BE2C (cell line): ENCODE measurements around the gene ADRA1B.

Source experiments
- DNase-seq: peaks from one replicate; pipeline ENCODE4 v3.0.0-alpha.2; 2020
- H3K27me3 ChIP-seq: fragments of 250-450 bp; sonication (Bioruptor Pico); 2 replicates; pipeline ENCODE4 v1.5.1; 2020; ENCODE audit warnings: mild to moderate bottlenecking
- H3K36me3 ChIP-seq: fragments of 250-450 bp; sonication (Bioruptor Pico); 2 replicates; pipeline ENCODE4 v1.5.1; 2020; ENCODE audit warnings: mild to moderate bottlenecking
- H3K4me1 ChIP-seq: fragments of 250-450 bp; sonication (Bioruptor Pico); 2 replicates; pipeline ENCODE4 v1.5.1; 2020
- H3K4me3 ChIP-seq: 2 replicates; pipeline ENCODE4 v1.5.1; 2011; ENCODE audit warnings: low read depth, low read length
- H3K9me3 ChIP-seq: fragments of 250-450 bp; sonication (Bioruptor Pico); 2 replicates; pipeline ENCODE4 v1.5.1; 2020
- TF ChIP-seq, protein P1 (sequence below): IDR thresholded peaks from 2 replicates; pipeline ENCODE4 v1.5.1; 2012; ENCODE audit warnings: mild to moderate bottlenecking, low read depth, low read length

Gene ADRA1B

DNA sequence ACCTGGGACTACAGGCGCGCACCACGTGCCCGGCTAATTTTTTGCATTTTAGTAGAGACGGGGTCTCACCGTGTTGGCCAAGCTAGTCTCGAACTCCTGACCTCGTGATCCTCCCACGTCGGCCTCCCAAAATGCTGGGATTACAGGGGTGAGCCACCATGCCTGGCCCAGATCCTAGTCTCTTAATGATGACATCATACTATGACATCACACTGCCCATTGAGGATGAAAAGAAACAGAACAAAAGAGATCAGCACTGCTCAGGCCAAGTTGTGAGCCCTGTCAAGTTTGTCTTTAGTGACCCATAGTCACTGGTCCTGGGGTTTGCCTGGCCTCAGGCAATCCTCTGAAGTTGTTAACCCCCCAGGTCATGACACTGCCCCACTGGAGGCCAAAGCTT, 21.3 kb downstream of the ADRA1B start:
- TF ChIP-seq, protein P1, sequence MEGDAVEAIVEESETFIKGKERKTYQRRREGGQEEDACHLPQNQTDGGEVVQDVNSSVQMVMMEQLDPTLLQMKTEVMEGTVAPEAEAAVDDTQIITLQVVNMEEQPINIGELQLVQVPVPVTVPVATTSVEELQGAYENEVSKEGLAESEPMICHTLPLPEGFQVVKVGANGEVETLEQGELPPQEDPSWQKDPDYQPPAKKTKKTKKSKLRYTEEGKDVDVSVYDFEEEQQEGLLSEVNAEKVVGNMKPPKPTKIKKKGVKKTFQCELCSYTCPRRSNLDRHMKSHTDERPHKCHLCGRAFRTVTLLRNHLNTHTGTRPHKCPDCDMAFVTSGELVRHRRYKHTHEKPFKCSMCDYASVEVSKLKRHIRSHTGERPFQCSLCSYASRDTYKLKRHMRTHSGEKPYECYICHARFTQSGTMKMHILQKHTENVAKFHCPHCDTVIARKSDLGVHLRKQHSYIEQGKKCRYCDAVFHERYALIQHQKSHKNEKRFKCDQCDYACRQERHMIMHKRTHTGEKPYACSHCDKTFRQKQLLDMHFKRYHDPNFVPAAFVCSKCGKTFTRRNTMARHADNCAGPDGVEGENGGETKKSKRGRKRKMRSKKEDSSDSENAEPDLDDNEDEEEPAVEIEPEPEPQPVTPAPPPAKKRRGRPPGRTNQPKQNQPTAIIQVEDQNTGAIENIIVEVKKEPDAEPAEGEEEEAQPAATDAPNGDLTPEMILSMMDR = no peak
- H3K27me3 ChIP-seq = peaks cover 40% of the 10 kb centered on the region
- no peak overlapping the region for H3K4me3 ChIP-seq
- no peaks in the 10 kb centered on the region for H3K4me1 ChIP-seq
- no peak for DNase-seq
- H3K9me3 ChIP-seq = no peaks in the 10 kb centered on the region; the same call in 1 of the 2 replicates
- no peaks in the 10 kb centered on the region for H3K36me3 ChIP-seq

- TF ChIP-seq, protein P1 = no peak
- H3K4me1 ChIP-seq = no peaks in the 10 kb centered on the region
These were observed 27.0 kb downstream of the ADRA1B start for GRCh38 chr5:159943326-159943725.

DNA sequence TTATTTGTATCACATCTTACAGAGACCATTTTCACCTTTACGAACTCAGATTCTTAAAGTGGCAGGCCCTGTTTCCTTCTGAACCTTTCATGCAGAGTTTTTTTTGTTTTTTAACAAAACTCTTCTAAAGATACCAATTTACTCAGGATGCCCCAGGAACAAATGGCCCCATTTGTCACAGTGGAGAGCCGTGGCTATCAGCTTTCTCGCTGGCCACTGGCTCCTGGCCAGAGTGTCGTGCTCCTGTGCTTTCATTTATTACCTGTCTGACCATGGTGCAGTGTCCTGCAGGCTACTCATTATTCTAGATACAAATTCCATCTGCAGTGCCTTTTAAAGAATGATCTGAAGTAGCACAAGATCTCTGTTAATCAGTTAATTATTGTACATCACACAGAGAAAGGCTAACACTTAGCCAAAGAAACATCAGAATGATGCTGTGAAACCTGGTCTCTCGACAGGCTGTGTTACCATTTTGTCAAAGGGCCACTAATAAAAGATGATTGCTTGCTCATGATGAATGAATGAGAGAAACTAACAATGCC, 27.8 kb downstream of the ADRA1B start:
- Histone ChIP-seq H3K9me3 (no peaks in the 10 kb centered on the region), H3K4me1 (no peaks in the 10 kb centered on the region), H3K4me3 (no peak overlapping the region), H3K36me3 (no peaks in the 10 kb centered on the region), H3K27me3 (peaks cover 42% of the 10 kb centered on the region)
- TF ChIP-seq, protein P1 = no peak
- DNase-seq = no peak

More at GRCh38 chr5:159943326-159943725, 27.0 kb downstream of the ADRA1B start:
- no peaks in the 10 kb centered on the region for H3K36me3 ChIP-seq
- no peak overlapping the region for H3K4me3 ChIP-seq
- H3K27me3 ChIP-seq = peaks cover 39% of the 10 kb centered on the region
- DNase-seq = no peak
- no peaks in the 10 kb centered on the region; the same call in 1 of the 2 replicates for H3K9me3 ChIP-seq

- TF ChIP-seq, protein P1 = no peak
- no peaks in the 10 kb centered on the region for H3K36me3 ChIP-seq
- H3K27me3 ChIP-seq = peaks cover 46% of the 10 kb centered on the region
- DNase-seq = no peak
- H3K4me3 ChIP-seq = no peak overlapping the region
- no peaks in the 10 kb centered on the region for H3K9me3 ChIP-seq
- H3K4me1 ChIP-seq = no peaks in the 10 kb centered on the region
These were observed 29.1 kb downstream of the ADRA1B start for GRCh38 chr5:159945359-159945758.

GRCh38 chr5:159947708-159948358, 31.6 kb downstream of the ADRA1B start:
- TF ChIP-seq, protein P1 = no peak
- Histone ChIP-seq H3K4me3 (no peak overlapping the region), H3K4me1 (no peaks in the 10 kb centered on the region), H3K9me3 (no peaks in the 10 kb centered on the region), H3K36me3 (no peaks in the 10 kb centered on the region), H3K27me3 (peaks cover 53% of the 10 kb centered on the region)
- no peak for DNase-seq

DNA sequence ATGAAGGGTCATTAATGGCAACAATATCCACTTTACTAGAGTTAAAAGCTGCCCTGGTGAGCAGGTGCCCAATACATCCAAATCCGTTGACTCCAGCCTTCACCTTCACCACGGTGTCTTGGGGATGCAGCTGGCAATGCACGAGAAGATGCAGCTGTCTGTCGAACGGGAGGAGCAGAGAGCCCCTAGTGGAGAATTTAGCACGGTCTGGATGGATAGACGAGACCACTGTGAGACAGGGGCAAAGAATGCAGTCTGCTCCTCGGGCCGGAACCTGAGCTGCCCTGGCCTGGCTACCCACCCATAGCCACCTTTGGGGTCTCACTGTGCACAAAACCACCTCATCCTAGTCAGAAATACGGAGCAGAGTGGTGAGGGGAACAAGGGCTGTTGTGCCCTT, 35.1 kb downstream of the ADRA1B start:
- Histone ChIP-seq H3K4me1 (no peaks in the 10 kb centered on the region), H3K27me3 (peaks cover 61% of the 10 kb centered on the region), H3K9me3 (no peaks in the 10 kb centered on the region), H3K4me3 (no peak overlapping the region), H3K36me3 (no peaks in the 10 kb centered on the region)
- peak; percentile 36 for DNase-seq
- TF ChIP-seq, protein P1 = peak; percentile 66
